SW480 (cell line): ENCODE data around the gene OR52K2.
"Not testable (repeated sequence)": the region's sequence is repeated elsewhere in the genome, so short reads cannot be mapped to it uniquely, and the experiment has no call there.

ENCODE experiments used
- DNase-seq: peaks from one replicate; pipeline ENCODE4 v3.0.0-alpha.2; 2016; ENCODE audit warnings: low spot score

Gene OR52K2

DNA sequence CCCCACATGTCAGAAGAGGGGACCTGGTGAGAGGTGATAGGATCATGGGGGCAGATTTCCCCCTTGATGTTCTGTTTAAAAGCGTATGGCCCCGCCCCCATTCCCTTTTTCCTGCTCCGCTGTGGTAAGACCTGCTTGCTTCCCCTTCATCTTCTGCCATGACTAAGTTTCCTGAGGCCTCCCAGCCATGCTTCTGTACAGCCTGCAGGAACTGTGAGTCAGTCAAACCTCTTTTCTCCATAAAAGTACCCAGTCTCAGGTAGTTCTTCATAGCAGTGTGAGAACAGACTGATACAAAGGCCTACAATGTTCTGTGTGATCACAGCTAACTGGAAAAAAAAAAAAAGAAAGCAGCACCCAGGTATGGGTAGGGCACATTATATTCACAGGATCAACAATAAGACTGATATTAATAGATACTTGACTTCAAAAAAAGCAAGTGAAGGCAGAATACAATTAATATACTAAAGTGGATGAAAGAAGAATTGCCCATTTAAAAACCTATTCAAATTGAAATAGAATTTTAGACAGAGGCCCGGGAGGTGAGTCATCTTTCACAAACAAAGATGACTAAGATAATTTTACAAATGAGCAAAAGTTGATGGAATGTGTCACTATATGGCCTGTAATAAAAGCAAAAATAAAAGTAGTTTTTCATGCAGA is 31.6 kb downstream of the OR52K2 start:
- DNase-seq, result peak; percentile 14

DNA sequence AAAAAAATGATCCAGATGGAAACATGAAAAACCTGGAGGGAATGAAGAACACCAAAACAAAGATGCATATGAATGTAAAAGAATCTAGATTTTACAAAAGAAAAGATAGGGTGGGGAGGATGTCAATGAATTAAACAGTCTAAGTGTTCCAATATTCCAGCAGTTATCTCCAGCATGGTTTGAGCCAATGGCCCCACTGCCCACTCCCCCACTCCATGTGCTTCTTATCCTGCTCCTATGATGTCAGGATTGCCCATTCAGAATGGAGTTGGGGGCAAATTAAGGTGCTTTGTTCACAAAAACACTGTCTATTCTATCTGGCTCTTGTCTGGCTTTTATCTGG is 32.1 kb downstream of the OR52K2 start:
- DNase-seq, result no peak

DNA sequence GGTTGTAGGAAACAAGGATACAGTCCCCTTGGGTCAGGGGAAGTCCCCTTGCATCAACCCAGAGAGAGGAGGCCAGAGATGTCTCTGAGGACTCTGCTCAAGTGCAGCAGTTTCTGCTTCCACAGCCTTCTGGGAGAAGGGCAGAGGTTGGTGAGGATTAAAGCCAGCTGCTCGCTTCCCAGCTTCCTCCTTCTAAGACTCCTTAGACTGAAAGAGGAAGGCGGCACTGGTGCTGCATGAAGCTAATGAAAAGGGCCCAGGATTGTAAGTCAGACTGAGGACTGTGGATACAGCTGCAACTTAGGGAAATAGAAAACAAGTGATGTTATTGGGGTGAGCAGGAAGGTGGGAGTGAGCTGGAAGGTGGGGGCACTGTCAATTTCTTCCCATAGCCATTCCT is 33.4 kb downstream of the OR52K2 start, which contains the start of gene OR52K1:
Gene OR52K1 (plus strand): TSS at position 202 of the 400 bp plus-strand sequence. CDS start 6,255 bp downstream, outside the sequence.
- DNase-seq, result no peak

DNA sequence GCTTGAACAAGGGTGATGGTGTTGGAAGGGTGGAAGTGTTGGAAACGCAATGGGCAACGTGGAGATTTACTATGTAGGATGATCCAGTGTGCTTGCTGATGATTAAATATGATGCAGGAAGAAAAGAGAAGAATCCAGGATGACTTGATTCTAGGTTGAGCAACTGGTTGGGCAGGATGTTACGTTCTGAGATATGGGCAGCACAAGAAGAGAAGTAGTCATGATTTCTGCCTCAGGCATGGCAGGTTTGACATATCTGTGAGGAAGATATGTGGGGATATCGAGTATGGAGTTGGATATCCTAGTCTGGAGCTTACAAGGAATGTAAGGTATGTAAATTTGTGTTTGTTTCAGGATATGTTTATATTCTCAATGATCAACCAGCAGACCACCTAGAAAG is 35.2 kb downstream of the OR52K2 start:
- DNase-seq, result no peak

DNA sequence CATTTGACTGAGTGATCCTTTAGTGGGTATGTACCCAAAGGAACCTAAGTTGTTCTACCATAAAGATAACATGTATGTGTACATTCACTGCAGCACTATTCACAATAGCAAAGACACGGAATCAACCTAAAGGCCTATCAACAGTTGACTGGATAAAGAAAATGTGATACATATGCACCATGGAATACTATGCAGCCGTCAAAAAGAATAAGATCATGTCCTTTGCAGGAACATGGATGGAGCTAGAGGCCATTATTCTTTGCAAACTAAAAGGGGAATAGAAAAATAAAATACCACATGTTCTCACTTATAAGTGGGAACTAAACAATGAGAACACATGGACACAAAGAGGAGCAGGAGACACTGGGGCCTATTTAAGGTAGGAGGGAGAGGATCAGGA is 42.3 kb downstream of the OR52K2 start:
- not testable (repeated sequence) for DNase-seq

DNA sequence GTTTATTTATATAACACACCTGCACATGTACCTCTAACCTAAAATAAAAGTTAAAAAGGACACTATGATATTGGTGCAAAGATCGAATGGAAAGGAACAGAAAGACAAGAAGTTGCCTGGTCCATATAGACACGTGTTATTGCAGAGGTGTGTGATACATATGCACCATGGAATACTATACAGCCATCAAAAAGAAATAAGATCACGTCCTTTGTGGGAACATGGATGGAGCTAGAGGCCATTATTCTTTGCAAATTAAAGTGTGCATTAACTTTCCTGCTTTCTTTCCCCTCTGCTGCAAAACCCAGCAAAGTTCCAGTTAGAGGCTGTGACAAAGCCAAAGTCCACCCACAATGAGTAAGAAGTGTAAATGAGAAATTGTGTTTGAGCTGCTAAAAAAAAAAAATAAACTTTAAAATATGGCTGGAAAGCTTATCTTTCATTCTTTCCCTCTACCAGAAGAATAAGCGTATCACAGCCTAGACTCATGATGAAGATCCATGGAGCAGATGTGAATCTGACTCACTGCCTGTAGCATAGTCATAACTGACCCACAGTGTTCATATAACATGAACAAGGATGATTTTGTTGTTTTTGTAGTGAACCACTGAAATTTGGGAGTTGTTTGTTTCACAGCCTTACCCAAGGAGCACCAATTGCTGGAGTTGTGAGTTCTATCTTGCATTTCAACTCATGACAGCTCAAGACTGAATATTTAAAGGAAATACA is 42.9 kb downstream of the OR52K2 start:
- DNase-seq, result no peak

DNA sequence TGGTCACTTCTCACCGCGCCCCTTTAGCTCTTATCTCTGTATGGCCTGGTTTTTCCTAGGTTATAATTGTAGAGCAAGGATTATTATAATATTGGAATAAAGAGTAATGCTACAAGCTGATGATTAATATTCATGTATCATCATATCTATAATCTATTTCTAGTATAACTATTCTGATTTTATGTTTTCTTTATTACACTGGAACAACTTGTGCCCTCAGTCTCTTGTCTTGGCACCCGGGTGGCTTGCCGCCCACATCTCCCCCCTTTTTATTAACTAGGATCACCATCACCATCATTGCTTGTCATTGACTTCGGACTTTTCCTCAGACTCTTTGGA is 44.4 kb downstream of the OR52K2 start:
- DNase-seq, result no peak

DNA sequence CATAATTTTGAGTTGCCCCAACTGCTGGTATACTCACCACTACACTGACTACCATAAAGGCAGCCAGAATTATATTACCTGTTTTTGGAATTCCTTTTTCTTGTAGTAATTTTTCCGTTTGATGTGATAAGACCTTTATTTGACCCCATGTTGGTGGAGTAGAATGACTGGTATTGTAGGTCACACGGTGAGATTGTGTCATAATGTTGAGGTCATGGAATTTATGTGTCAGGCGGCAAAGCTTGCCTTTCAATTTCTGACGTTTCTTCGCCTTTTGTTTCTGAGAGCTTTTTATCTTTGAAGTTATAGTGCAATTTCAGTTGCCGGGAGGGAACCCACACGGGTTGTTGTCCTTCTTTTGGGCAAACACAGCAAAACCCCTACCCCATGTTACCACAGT is 46.4 kb downstream of the OR52K2 start:
- no peak for DNase-seq

DNA sequence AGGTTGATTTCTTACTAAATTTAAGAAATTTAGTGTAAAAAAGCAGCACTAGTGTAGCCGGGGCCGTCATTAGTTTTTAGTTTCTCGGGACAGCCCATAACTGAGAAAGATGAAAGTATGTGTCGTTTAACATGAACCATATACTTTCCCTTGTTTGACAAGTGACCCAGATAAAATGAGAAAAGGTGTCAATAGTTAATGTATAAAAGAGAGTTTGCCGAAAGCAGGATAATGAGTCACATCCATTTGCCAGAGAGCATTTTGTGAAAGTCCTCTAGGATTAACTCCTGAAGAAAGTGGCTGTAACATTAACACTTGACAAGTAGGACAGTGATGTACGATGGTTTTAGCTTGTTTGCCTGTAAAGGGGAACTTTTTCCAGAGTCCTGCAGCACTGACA is 46.9 kb downstream of the OR52K2 start:
- no peak for DNase-seq

DNA sequence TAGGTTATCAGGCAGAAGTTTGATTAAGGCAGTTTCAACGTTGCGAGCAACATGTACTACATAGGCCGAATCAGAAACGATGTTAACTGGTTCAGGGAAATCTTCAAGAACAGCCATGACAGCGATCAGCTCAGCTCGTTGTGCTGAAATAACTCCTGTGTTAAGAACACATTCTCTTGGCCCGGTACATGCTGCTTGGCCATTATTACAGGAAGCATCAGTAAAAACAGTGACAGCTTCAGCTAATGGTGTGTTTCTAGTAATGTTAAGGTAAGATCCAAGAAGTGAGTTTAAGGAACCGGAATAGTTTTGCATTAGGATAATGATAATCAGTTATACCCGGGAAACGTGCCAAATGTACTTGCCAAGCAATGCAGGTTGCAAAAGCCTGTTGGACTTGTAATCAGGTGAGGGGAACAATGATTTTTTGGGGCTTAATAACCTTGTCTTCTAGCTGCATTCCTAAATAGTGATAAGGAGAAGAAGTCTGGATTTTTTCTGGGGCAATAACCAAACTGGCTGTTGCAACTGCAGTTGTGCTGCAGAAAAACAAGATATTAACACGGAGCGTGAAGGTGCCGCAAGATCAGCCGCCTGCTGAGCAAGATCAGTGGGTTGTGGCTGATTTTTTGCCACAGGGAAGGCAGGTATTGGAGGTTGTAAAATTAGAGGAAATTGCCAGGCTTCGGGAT is 47.6 kb downstream of the OR52K2 start:
- no peak for DNase-seq
